Jurkat, Clone E6-1 (cell line): ENCODE data around the gene GPR84.

Experiments
- DNase-seq: peaks from one replicate; pipeline ENCODE4 v3.0.0-alpha.2; 2011; ENCODE audit warnings: low read depth, low spot score
- H3K4me3 ChIP-seq: 2 replicates; pipeline ENCODE4 v1.5.1; 2011; ENCODE audit warnings: mild to moderate bottlenecking, low read length, control low read depth, moderate library complexity

Gene GPR84

GRCh38 chr12:54377797-54378515 is 13.7 kb upstream of the GPR84 start:
- no peak for DNase-seq
- H3K4me3 ChIP-seq: no peak overlapping the region

- no peak for DNase-seq
- no peak overlapping the region for H3K4me3 ChIP-seq
Observed at GRCh38 chr12:54377007-54377406, 12.7 kb upstream of the GPR84 start.

- no peak for DNase-seq
- no peak overlapping the region for H3K4me3 ChIP-seq
Observed at GRCh38 chr12:54376596-54376995, 12.3 kb upstream of the GPR84 start.

- H3K4me3 ChIP-seq: no peak overlapping the region
- DNase-seq: no peak
Observed at GRCh38 chr12:54375259-54375579, 10.9 kb upstream of the GPR84 start.

GRCh38 chr12:54374562-54375258 is 10.4 kb upstream of the GPR84 start:
- DNase-seq: no peak
- H3K4me3 ChIP-seq: no peak overlapping the region

GRCh38 chr12:54373649-54374561 is 9.6 kb upstream of the GPR84 start:
- no peak for DNase-seq
- H3K4me3 ChIP-seq: no peak overlapping the region

GRCh38 chr12:54372113-54372806 is 8.0 kb upstream of the GPR84 start:
- H3K4me3 ChIP-seq: no peak overlapping the region
- no peak for DNase-seq

- H3K4me3 ChIP-seq: no peak overlapping the region
Observed at GRCh38 chr12:54371328-54372112, 7.2 kb upstream of the GPR84 start.

GRCh38 chr12:54370171-54370730 is 6.0 kb upstream of the GPR84 start:
- DNase-seq: no peak
- H3K4me3 ChIP-seq: no peak overlapping the region

More at GRCh38 chr12:54371328-54372112, 7.2 kb upstream of the GPR84 start:
- no peak for DNase-seq

GRCh38 chr12:54369597-54370131 is 5.4 kb upstream of the GPR84 start:
- H3K4me3 ChIP-seq: no peak overlapping the region
- DNase-seq: no peak

- DNase-seq: peak; percentile 84
- H3K4me3 ChIP-seq: peak overlapping the region; percentile 32
Observed at GRCh38 chr12:54368709-54369596, 4.7 kb upstream of the GPR84 start.

GRCh38 chr12:54368025-54368708 is 3.9 kb upstream of the GPR84 start:
- peak overlapping the region; percentile 32 for H3K4me3 ChIP-seq

GRCh38 chr12:54363618-54364017 is 668 bp downstream of the GPR84 start:
- DNase-seq: no peak
- no peak overlapping the region for H3K4me3 ChIP-seq

More at GRCh38 chr12:54368025-54368708, 3.9 kb upstream of the GPR84 start:
- no peak for DNase-seq

- H3K4me3 ChIP-seq: no peak overlapping the region
- DNase-seq: no peak
Observed at GRCh38 chr12:54363047-54363446, 1.2 kb downstream of the GPR84 start.

GRCh38 chr12:54360717-54361456 is 3.4 kb downstream of the GPR84 start:
- no peak overlapping the region for H3K4me3 ChIP-seq
- DNase-seq: peak; percentile 60
